Measurements from ENCODE around the gene PLCXD3.

- TF ChIP-seq EGR1 (IDR thresholded peaks at IDR 0.05) (no peak), TAF1 (IDR thresholded peaks at IDR 0.05; ENCODE audit: low read depth) (no peak), REST (IDR thresholded peaks at IDR 0.05; ENCODE audit: low read depth) (no peak), CEBPB (IDR thresholded peaks at IDR 0.05) (no peak), RAD21 (IDR thresholded peaks at IDR 0.05; ENCODE audit: low read depth) (no peak)
These were observed 146.9 kb downstream of the PLCXD3 start for GRCh38 chr5:41363343-41363986.
